ENCODE measurements around the gene DPYSL3. TPM values are rescaled to one million over a fixed set of nuclear protein-coding genes. Genes with fewer than 3 reads are reported as not detected.
"Not testable (repeated sequence)": the region's sequence is repeated elsewhere in the genome, so short reads cannot be mapped to it uniquely, and the experiment has no call there.

Gene DPYSL3
- total RNA-seq, 4 donors from 2014 or later, result 38.9 to 68.0 (median 50.0) TPM

DNA sequence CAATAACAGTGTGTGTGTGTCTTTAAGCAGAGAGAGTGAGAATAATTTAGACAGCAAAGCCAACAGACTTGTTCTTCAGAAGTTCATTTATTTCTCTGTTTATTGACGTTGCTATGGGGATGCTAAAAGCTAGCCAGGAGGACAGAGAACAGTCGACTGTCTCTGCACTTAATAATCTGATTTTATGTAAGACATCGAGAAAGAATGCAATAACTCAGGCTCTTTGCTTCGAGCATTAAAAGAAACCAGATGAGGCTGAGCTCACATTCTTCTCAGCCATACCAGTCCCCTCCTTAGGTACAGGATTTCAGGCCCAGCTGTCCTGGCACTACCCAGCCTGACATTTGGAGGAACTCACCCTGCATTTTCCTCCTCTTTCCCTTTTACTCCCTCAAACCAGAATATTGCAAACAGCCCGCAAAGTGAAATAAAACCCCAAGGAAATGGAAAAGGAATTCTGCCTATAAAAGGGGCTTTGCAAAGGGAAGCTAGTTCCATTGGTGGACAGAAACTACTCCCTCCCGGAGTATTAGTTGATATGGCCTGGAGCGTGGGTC, 44.5 kb upstream of the DPYSL3 start:
- DNase-seq (ENCODE audit: low spot score in 2 of 2), result peak in 1 of 2 donors; percentile 9
- H3K9me3 ChIP-seq, result peaks cover 0 to 4% (median 0%) of the 10 kb centered on the region in 4 donors
- peaks cover 0 to 33% (median 3%) of the 10 kb centered on the region in 4 donors for H3K4me1 ChIP-seq
- peak overlapping the region; percentile 12 to 79 (median 54) for H3K27ac ChIP-seq
- WGBS, 2 donors, result 17% methylated on average over 7 of the region's 7 CpGs
- no peaks in the 10 kb centered on the region for H3K27me3 ChIP-seq
- peak overlapping the region in 2 of 4 donors; percentile 6 to 29 for H3K4me3 ChIP-seq
- TF ChIP-seq, protein P1, sequence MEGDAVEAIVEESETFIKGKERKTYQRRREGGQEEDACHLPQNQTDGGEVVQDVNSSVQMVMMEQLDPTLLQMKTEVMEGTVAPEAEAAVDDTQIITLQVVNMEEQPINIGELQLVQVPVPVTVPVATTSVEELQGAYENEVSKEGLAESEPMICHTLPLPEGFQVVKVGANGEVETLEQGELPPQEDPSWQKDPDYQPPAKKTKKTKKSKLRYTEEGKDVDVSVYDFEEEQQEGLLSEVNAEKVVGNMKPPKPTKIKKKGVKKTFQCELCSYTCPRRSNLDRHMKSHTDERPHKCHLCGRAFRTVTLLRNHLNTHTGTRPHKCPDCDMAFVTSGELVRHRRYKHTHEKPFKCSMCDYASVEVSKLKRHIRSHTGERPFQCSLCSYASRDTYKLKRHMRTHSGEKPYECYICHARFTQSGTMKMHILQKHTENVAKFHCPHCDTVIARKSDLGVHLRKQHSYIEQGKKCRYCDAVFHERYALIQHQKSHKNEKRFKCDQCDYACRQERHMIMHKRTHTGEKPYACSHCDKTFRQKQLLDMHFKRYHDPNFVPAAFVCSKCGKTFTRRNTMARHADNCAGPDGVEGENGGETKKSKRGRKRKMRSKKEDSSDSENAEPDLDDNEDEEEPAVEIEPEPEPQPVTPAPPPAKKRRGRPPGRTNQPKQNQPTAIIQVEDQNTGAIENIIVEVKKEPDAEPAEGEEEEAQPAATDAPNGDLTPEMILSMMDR (IDR thresholded peaks at IDR 0.05), result no peak
- peak in 1 of 2 donors; percentile 43 for TF ChIP-seq EP300 (IDR thresholded peaks at IDR 0.05)
- no peaks in the 10 kb centered on the region for H3K36me3 ChIP-seq

DNA sequence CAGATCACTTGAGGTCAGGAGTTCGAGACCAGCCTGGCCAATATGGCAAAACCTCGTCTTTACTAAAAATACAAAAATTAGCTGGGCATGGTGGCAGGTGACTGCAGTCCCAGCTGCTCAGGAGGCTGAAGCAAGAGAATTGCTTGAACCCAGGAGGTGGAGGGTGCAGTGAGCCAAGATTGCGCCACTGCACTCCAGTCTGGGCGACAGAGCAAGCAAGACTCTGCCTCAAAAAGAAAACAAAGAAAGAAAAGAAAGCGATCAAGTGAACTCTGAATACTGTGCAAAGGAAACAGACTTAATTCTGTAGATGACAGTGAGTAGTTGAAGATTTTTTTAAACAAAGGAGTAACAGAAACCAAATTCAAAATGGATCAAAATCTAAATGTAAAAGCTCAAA, 43.9 kb upstream of the DPYSL3 start:
- WGBS, 2 donors, result 37 to 50% methylated on average over 5 of the region's 5 CpGs
- peak overlapping the region; percentile 12 to 79 (median 54) for H3K27ac ChIP-seq

DNA sequence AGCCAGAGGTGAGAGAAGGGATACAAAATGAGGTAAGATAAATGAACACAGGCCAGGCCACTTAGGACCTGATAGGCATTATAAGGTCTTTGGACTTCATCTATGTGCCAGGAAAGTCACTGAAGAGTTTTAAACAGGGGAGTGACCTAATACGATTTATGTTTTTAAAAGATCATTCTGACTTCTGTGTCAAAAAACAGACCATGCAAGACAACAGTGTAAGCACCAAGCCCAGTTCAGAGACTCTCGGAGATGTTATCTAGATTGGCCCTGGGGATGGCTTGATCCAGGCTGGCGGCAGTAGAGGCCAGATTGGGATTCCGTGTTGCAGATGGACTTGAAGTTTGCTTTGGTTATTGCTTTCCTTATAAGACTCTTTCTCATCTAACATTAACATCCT, 43.0 kb upstream of the DPYSL3 start:
- WGBS, 2 donors, result 73 to 87% methylated on average over 4 of the region's 4 CpGs
- TF ChIP-seq, protein P1 (IDR thresholded peaks at IDR 0.05), result no peak
- TF ChIP-seq POLR2A (IDR thresholded peaks at IDR 0.05), result no peak
- TF ChIP-seq EP300 (IDR thresholded peaks at IDR 0.05), result no peak

More for the DNA sequence above, 43.9 kb upstream of the DPYSL3 start:
- H3K9me3 ChIP-seq; H3K36me3 ChIP-seq; H3K27me3 ChIP-seq; DNase-seq (ENCODE audit: low spot score in 2 of 2): not testable (repeated sequence)
- Histone ChIP-seq H3K4me3 (peak overlapping the region in 2 of 4 donors; percentile 6 to 29), H3K4me1 (peaks cover 0 to 27% (median 3%) of the 10 kb centered on the region in 4 donors)

DNA sequence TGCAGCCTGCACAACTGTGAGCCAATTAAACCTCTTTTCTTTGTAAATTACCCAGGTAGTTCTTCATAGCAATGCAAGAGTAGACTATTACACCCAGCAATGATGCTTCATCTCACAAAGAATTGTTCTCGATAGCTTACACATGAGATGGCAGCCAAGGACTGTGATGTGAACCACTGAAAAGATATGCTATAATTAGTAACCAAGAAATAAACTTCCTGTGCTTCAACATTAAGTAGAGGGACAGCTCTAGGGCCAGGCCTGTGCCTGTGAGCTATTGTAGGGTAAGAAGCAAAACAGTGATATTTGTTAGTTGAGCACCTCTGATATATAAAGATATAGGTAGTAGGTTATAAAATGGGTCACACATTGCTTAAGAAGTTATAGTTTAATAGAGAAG, 41.8 kb upstream of the DPYSL3 start:
- no peak for TF ChIP-seq EP300 (IDR thresholded peaks at IDR 0.05)
- TF ChIP-seq POLR2A (IDR thresholded peaks at IDR 0.05), result no peak
- 81 to 83% methylated on average over 1 of the region's 1 CpG for whole genome bisulfite sequencing, 2 donors

More for the DNA sequence above, 43.0 kb upstream of the DPYSL3 start:
- peaks cover 0 to 20% (median 3%) of the 10 kb centered on the region in 4 donors for H3K4me1 ChIP-seq
- H3K9me3 ChIP-seq, result peaks cover 0 to 4% (median 0%) of the 10 kb centered on the region in 4 donors
- peak overlapping the region in 2 of 4 donors; percentile 18 to 58 for H3K27ac ChIP-seq
- no peak overlapping the region for H3K4me3 ChIP-seq
- H3K36me3 ChIP-seq, result no peaks in the 10 kb centered on the region
- no peaks in the 10 kb centered on the region for H3K27me3 ChIP-seq
- DNase-seq (ENCODE audit: low spot score in 2 of 2), result no peak

GRCh38 chr5:147547730-147548129, 37.9 kb upstream of the DPYSL3 start:
- Histone ChIP-seq H3K9me3 (peaks cover 0 to 4% (median 0%) of the 10 kb centered on the region in 4 donors), H3K4me1 (no peaks in the 10 kb centered on the region), H3K27me3 (no peaks in the 10 kb centered on the region), H3K36me3 (no peaks in the 10 kb centered on the region), H3K27ac (no peak overlapping the region), H3K4me3 (no peak overlapping the region)
- DNase-seq (ENCODE audit: low spot score in 2 of 2), result no peak
- 70 to 71% methylated on average over 3 of the region's 3 CpGs for whole genome bisulfite sequencing, 2 donors
- TF ChIP-seq, protein P1 (IDR thresholded peaks at IDR 0.05), result no peak
- TF ChIP-seq EP300 (IDR thresholded peaks at IDR 0.05) (peak in 1 of 2 donors; percentile 12), POLR2A (IDR thresholded peaks at IDR 0.05) (no peak)

More for the DNA sequence above, 41.8 kb upstream of the DPYSL3 start:
- Histone ChIP-seq H3K27ac (no peak overlapping the region), H3K36me3 (no peaks in the 10 kb centered on the region), H3K9me3 (peaks cover 0 to 4% (median 0%) of the 10 kb centered on the region in 4 donors), H3K4me3 (no peak overlapping the region), H3K4me1 (peaks cover 0 to 20% (median 3%) of the 10 kb centered on the region in 4 donors), H3K27me3 (no peaks in the 10 kb centered on the region)
- no peak for DNase-seq (ENCODE audit: low spot score in 2 of 2)

- no peaks in the 10 kb centered on the region for H3K9me3 ChIP-seq
- no peaks in the 10 kb centered on the region for H3K27me3 ChIP-seq
- no peaks in the 10 kb centered on the region for H3K4me1 ChIP-seq
- DNase-seq (ENCODE audit: low spot score in 2 of 2), result no peak
- H3K36me3 ChIP-seq, result no peaks in the 10 kb centered on the region
- H3K4me3 ChIP-seq, result no peak overlapping the region
- TF ChIP-seq POLR2A (IDR thresholded peaks at IDR 0.05) (no peak), EP300 (IDR thresholded peaks at IDR 0.05) (no peak)
- TF ChIP-seq, protein P1 (IDR thresholded peaks at IDR 0.05), result no peak
- H3K27ac ChIP-seq, result no peak overlapping the region
- 72 to 74% methylated on average over 5 of the region's 5 CpGs for WGBS, 2 donors
These were observed 34.7 kb upstream of the DPYSL3 start for GRCh38 chr5:147544556-147544955.

Measured in tibial nerve (tissue), 4 donors.